Transverse colon (tissue), 3 donors: Measurements from ENCODE around the gene KCNK5.

Experiments
- EP300 ChIP-seq: sonication (generic); formaldehyde crosslinking; IDR thresholded peaks from one replicate; pipeline ENCODE4 v1.6.1; 2017; ENCODE audit warnings: antibody characterized with exemption, low read depth
- POLR2A ChIP-seq: fragments of 450-650 bp; IDR thresholded peaks from one replicate; pipeline ENCODE4 v1.6.1; 2016; ENCODE audit warnings: antibody characterized with exemption, mild to moderate bottlenecking, moderate library complexity
- TF ChIP-seq, protein P1 (sequence below), 5 experiments: fragments of 200-600 bp in 3 of 5; fragments of 450-650 bp in 2 of 5; sonication (generic) in 3 of 5; IDR thresholded peaks; 1 replicate in 2 of 5; 2 replicates in 3 of 5; pipeline ENCODE4 v1.5.1; 2016 to 2017; ENCODE audit warnings: antibody characterized with exemption in 5 of 5, inconsistent platforms in 3 of 5, mild to moderate bottlenecking in 2 of 5, moderate library complexity in 1 of 5

GRCh38 chr6:39223555-39223954 lies 5.7 kb downstream of the KCNK5 start:
- no peak for TF ChIP-seq POLR2A
- TF ChIP-seq, protein P1, sequence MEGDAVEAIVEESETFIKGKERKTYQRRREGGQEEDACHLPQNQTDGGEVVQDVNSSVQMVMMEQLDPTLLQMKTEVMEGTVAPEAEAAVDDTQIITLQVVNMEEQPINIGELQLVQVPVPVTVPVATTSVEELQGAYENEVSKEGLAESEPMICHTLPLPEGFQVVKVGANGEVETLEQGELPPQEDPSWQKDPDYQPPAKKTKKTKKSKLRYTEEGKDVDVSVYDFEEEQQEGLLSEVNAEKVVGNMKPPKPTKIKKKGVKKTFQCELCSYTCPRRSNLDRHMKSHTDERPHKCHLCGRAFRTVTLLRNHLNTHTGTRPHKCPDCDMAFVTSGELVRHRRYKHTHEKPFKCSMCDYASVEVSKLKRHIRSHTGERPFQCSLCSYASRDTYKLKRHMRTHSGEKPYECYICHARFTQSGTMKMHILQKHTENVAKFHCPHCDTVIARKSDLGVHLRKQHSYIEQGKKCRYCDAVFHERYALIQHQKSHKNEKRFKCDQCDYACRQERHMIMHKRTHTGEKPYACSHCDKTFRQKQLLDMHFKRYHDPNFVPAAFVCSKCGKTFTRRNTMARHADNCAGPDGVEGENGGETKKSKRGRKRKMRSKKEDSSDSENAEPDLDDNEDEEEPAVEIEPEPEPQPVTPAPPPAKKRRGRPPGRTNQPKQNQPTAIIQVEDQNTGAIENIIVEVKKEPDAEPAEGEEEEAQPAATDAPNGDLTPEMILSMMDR (IDR thresholded peaks at IDR 0.05): no peak
- TF ChIP-seq EP300: no peak
